Fibroblast of villous mesenchyme (primary cell): ENCODE data around the gene GSTT2B. TPM values are rescaled to one million over a fixed set of nuclear protein-coding genes. Genes with fewer than 3 reads are reported as not detected.
"Not testable (repeated sequence)": the region's sequence is repeated elsewhere in the genome, so short reads cannot be mapped to it uniquely, and the experiment has no call there.

Source experiments
- DNase-seq: peaks from one replicate; pipeline ENCODE4 v3.0.0-alpha.2; 2010; ENCODE audit warnings: low read depth
- H3K4me3 ChIP-seq: 2 replicates; pipeline ENCODE4 v1.5.1; 2011; ENCODE audit warnings: low read depth, mild to moderate bottlenecking, low read length
- CTCF ChIP-seq: IDR thresholded peaks from 2 replicates; pipeline ENCODE4 v1.5.1; 2012; ENCODE audit warnings: low read depth, mild to moderate bottlenecking, low read length; ENCODE audit not compliant: insufficient read depth
- total RNA-seq: library from RNA; depleted of rRNA; stranded (reverse); fragments of >200 nt; gene quantifications from 2 replicates; pipeline ENCODE4 v1.2.3, GENCODE V29; 2012

The GSTT2B gene
- total RNA-seq, 1 donor = 1.3 TPM

- not testable (repeated sequence) for DNase-seq, H3K4me3 ChIP-seq
These were observed 13.6 kb downstream of the GSTT2B start for GRCh38 chr22:23947391-23947790.

- not testable (repeated sequence) for DNase-seq, H3K4me3 ChIP-seq
These were observed 20.8 kb downstream of the GSTT2B start for GRCh38 chr22:23940166-23940565.

- no peak for TF ChIP-seq CTCF
- H3K4me3 ChIP-seq = no peak overlapping the region
- no peak for DNase-seq
These were observed 22.0 kb downstream of the GSTT2B start for GRCh38 chr22:23939017-23939357.

- DNase-seq = no peak
- H3K4me3 ChIP-seq = no peak overlapping the region
- TF ChIP-seq CTCF = no peak
These were observed 22.5 kb downstream of the GSTT2B start for GRCh38 chr22:23938328-23939016.

GRCh38 chr22:23926561-23926960 lies 34.4 kb downstream of the GSTT2B start:
- no peak for DNase-seq
- TF ChIP-seq CTCF = no peak
- no peak overlapping the region for H3K4me3 ChIP-seq

- DNase-seq = no peak
- H3K4me3 ChIP-seq = no peak overlapping the region
- TF ChIP-seq CTCF = no peak
These were observed 35.9 kb downstream of the GSTT2B start for GRCh38 chr22:23925020-23925606.

GRCh38 chr22:23922921-23923320 lies 38.1 kb downstream of the GSTT2B start:
- DNase-seq = no peak
- no peak for TF ChIP-seq CTCF
- H3K4me3 ChIP-seq = no peak overlapping the region

- peak; percentile 68 for DNase-seq
- H3K4me3 ChIP-seq = not testable (repeated sequence)
These were observed 39.3 kb downstream of the GSTT2B start for GRCh38 chr22:23921586-23922201.

- H3K4me3 ChIP-seq, DNase-seq: not testable (repeated sequence)
These were observed 40.8 kb downstream of the GSTT2B start for GRCh38 chr22:23920267-23920611.
